HepG2 (cell line): ENCODE data around the gene PPP2R2C. TPM values are rescaled to one million over a fixed set of nuclear protein-coding genes. Genes with fewer than 3 reads are reported as not detected.

Experiments
- ATAC-seq: fragments of 200-7000 bp; cut with Tn5 transposase; 3 replicates; pipeline ENCODE4 v1.9.1; 2020; ENCODE audit warnings: mild to moderate bottlenecking, moderate library complexity
- BruUV-seq: library from RNA; stranded (reverse); fragments of 400-500 nt; replicated peaks from 2 replicates; lab custom pipeline; 2021; lab: Mats Ljungman, UMichigan
- CTCF ChIA-PET: fragments of 300-600 bp; formaldehyde crosslinking; extraction: SDS; loops from one replicate; lab custom pipeline; 2021; ENCODE audit warnings: low total read pairs, inconsistent platforms, low intra/inter-chr PET ratio; lab: Yijun Ruan, JAX
- POLR2A ChIA-PET: fragments of 350-600 bp; sonication (Branson Sonifier 250); formaldehyde crosslinking; loops from one replicate; lab custom pipeline; 2020; ENCODE audit warnings: antibody characterized with exemption, inconsistent platforms; lab: Yijun Ruan, JAX
- DNase-seq: peaks from one replicate; pipeline ENCODE4 v3.0.0-alpha.2; 2015; ENCODE audit warnings: low spot score
- FAIRE-seq: peaks from 3 replicates; lab custom pipeline; 2011; peaks lifted over from hg19 to GRCh38; lab: Jason Lieb, UNC
- H2AFZ ChIP-seq: one replicate; pipeline ENCODE4 v1.6.1; 2011; ENCODE audit warnings: low read length, inconsistent platforms
- H3K27ac ChIP-seq: fragments of 300-600 bp; 3 replicates; pipeline ENCODE4 v1.8.0; 2011; ENCODE audit warnings: mixed run types, mild to moderate bottlenecking, mixed read lengths, low read length, inconsistent platforms; ENCODE audit not compliant: insufficient read depth; ENCODE audit errors: extremely low read length
- H3K27me3 ChIP-seq, 2 experiments: fragments of 200-600 bp in 1 of 2; 2 replicates in 1 of 2; 3 replicates in 1 of 2; pipeline versions ENCODE4 v1.6.0 to v1.8.0; 2011; ENCODE audit warnings: low read length in 2 of 2, mild to moderate bottlenecking in 2 of 2, moderate library complexity in 2 of 2, inconsistent platforms in 1 of 2; ENCODE audit not compliant: insufficient read depth in 2 of 2, control insufficient read depth in 1 of 2
- H3K36me3 ChIP-seq, 2 experiments: fragments of 200-600 bp in 1 of 2; replicated peaks in 1 of 2; 2 replicates in 1 of 2; 3 replicates in 1 of 2; pipeline versions ENCODE4 v1.5.1 to v1.8.0; 2011; ENCODE audit warnings: low read length in 2 of 2, inconsistent platforms in 1 of 2; ENCODE audit not compliant: insufficient read depth in 2 of 2, control insufficient read depth in 1 of 2
- H3K4me1 ChIP-seq: 2 replicates; pipeline ENCODE4 v1.5.1; 2012; ENCODE audit warnings: low read length, inconsistent platforms; ENCODE audit not compliant: insufficient read depth
- H3K4me2 ChIP-seq: 2 replicates; pipeline ENCODE4 v1.6.0; 2011; ENCODE audit warnings: low read depth, low read length, inconsistent platforms
- H3K4me3 ChIP-seq, 3 experiments: fragments of 200-600 bp in 1 of 3; sonication (generic), shearing (Covaris generic) in 1 of 3; replicated peaks in 1 of 3; 2 replicates each; pipeline ENCODE4 v1.5.1; 2011 to 2016; ENCODE audit warnings: low read length in 3 of 3, inconsistent platforms in 2 of 3, low read depth in 2 of 3, mild to moderate bottlenecking in 2 of 3, control low read depth in 1 of 3, mixed read lengths in 1 of 3; ENCODE audit not compliant: insufficient read depth in 1 of 3
- H3K79me2 ChIP-seq: one replicate; pipeline ENCODE4 v1.6.1; 2011; ENCODE audit warnings: low read length, inconsistent platforms; ENCODE audit not compliant: insufficient read depth
- H3K9ac ChIP-seq: 2 replicates; pipeline ENCODE4 v1.6.0; 2011; ENCODE audit warnings: mild to moderate bottlenecking, low read depth, low read length, inconsistent platforms; ENCODE audit not compliant: insufficient read depth
- H3K9me3 ChIP-seq: 2 replicates; pipeline ENCODE4 v1.5.1; 2012; ENCODE audit warnings: mild to moderate bottlenecking, low read length
- H4K20me1 ChIP-seq: 2 replicates; pipeline ENCODE4 v1.6.0; 2011; ENCODE audit warnings: inconsistent platforms, mild to moderate bottlenecking, low read length, moderate library complexity; ENCODE audit not compliant: insufficient read depth
- AHR ChIP-seq: IDR thresholded peaks from 2 replicates; pipeline ENCODE4 v1.6.1; 2018; ENCODE audit warnings: missing genetic modification reagents, missing compliant biosample characterization
- CHD4 ChIP-seq: fragments of 200-600 bp; sonication (generic); IDR thresholded peaks from 2 replicates; pipeline ENCODE4 v1.7.0; 2017; ENCODE audit warnings: mild to moderate bottlenecking, low read length, borderline replicate concordance
- GABPB1 ChIP-seq: IDR thresholded peaks from 2 replicates; pipeline ENCODE4 v1.6.1; 2016; ENCODE audit warnings: mild to moderate bottlenecking, missing genetic modification reagents, moderate library complexity, missing compliant biosample characterization
- GATAD2A ChIP-seq: IDR thresholded peaks from 2 replicates; pipeline ENCODE4 v1.6.1; 2016
- GTF2F1 ChIP-seq: fragments of 150-350 bp; IDR thresholded peaks from 2 replicates; pipeline ENCODE4 v1.6.1; 2014; ENCODE audit warnings: low read length
- PHF5A ChIP-seq: IDR thresholded peaks from one replicate; pipeline ENCODE4 v1.6.1; 2018; ENCODE audit warnings: low read depth, missing genetic modification reagents; ENCODE audit not compliant: unreplicated experiment
- RARA ChIP-seq: IDR thresholded peaks from 2 replicates; pipeline ENCODE4 v1.6.1; 2016; ENCODE audit warnings: missing genetic modification reagents, missing compliant biosample characterization
- RFXANK ChIP-seq: IDR thresholded peaks from 2 replicates; pipeline ENCODE4 v1.6.1; 2016
- SIN3B ChIP-seq: fragments of 150-350 bp; IDR thresholded peaks from 2 replicates; pipeline ENCODE4 v1.6.1; 2014; ENCODE audit warnings: low read length
- THAP11 ChIP-seq: IDR thresholded peaks from 2 replicates; pipeline ENCODE4 v1.6.1; 2016; ENCODE audit warnings: missing biosample characterization, missing genetic modification reagents
- ZBTB1 ChIP-seq: sonication (generic); formaldehyde crosslinking; IDR thresholded peaks from 2 replicates; pipeline ENCODE4 v1.4.0; 2020; ENCODE audit warnings: missing genetic modification reagents, borderline replicate concordance
- ZNF292 ChIP-seq: sonication (generic); formaldehyde crosslinking; IDR thresholded peaks from 2 replicates; pipeline ENCODE4 v1.8.1; 2022; ENCODE audit warnings: mild to moderate bottlenecking, low read depth, missing genetic modification reagents, borderline replicate concordance
- ZNF441 ChIP-seq: sonication (generic); formaldehyde crosslinking; IDR thresholded peaks from 2 replicates; pipeline ENCODE4 v1.7.0; 2021; ENCODE audit warnings: missing genetic modification reagents, borderline replicate concordance
- ZNF629 ChIP-seq: sonication (generic); formaldehyde crosslinking; conservative IDR thresholded peaks from 2 replicates; pipeline ENCODE4 v1.5.0; 2020; ENCODE audit warnings: missing genetic modification reagents
- ZNF782 ChIP-seq: sonication (generic); formaldehyde crosslinking; IDR thresholded peaks from 2 replicates; pipeline ENCODE4 v1.4.0; 2020; ENCODE audit warnings: missing genetic modification reagents, mild to moderate bottlenecking, borderline replicate concordance
- WGBS: methylation state at CpG from one replicate; pipeline ENCODE4 v1.1.6; 2017; ENCODE audit warnings: low lambda C conversion rate; 5-methylcytosine and 5-hydroxymethylcytosine counted together
- in situ Hi-C: cut with HindIII; loops from 2 replicates; pipeline ENCODE4 v1.10.0; 2017; ENCODE audit warnings: low pct_unique_long_range_greater_than_20kb; ENCODE audit not compliant: extremely low pct_ligation_motif_present
- intact Hi-C: fragments of 100-400 bp; cut with micrococcal nuclease; formaldehyde crosslinking; loops from one replicate; pipeline ENCODE4 v1.10.0; 2022; ENCODE audit not compliant: unreplicated experiment
- polyA plus RNA-seq, 8 experiments: library from polyadenylated mRNA; depleted of rRNA in 3 of 8; stranded (reverse) in 7 of 8; unstranded in 1 of 8; fragments of >200 nt; fragmentation: Illumina TruSeq in 4 of 8; extraction: Trizol in 4 of 8; gene quantifications; 2 replicates each; pipeline versions ENCODE4 v1.2.1 to v1.2.3, GENCODE V29; 2011 to 2016; ENCODE audit warnings: low read depth in 4 of 8, missing spikeins in 1 of 8, mixed read lengths in 1 of 8; ENCODE audit not compliant: insufficient read depth in 1 of 8
- total RNA-seq, 5 experiments: library from RNA; depleted of rRNA; stranded (reverse); fragments of >200 nt; fragmentation: Illumina TruSeq; extraction: Trizol; gene quantifications; 2 replicates each; pipeline ENCODE4 v1.2.3, GENCODE V29; 2016; ENCODE audit warnings: low read depth in 1 of 5
- TF ChIP-seq, protein P1 (sequence below): IDR thresholded peaks from 2 replicates; pipeline ENCODE4 v1.6.1; 2012; ENCODE audit warnings: low read depth, low read length, improper control_type of control experiment
- TF ChIP-seq, protein P2 (sequence below): sonication (generic); formaldehyde crosslinking; IDR thresholded peaks from 2 replicates; pipeline ENCODE4 v1.5.1; 2020; ENCODE audit warnings: missing genetic modification reagents, mild to moderate bottlenecking, borderline replicate concordance
- TF ChIP-seq, protein P3 (sequence below): IDR thresholded peaks from 2 replicates; pipeline ENCODE4 v1.6.1; 2016; ENCODE audit warnings: control low read depth

The PPP2R2C gene
- total and polyA plus RNA-seq, 2 of the 13 experiments (the other 11 are each of a cell fraction or from before 2014, with no cell fraction given): 0.60 to 8.6 TPM

DNA sequence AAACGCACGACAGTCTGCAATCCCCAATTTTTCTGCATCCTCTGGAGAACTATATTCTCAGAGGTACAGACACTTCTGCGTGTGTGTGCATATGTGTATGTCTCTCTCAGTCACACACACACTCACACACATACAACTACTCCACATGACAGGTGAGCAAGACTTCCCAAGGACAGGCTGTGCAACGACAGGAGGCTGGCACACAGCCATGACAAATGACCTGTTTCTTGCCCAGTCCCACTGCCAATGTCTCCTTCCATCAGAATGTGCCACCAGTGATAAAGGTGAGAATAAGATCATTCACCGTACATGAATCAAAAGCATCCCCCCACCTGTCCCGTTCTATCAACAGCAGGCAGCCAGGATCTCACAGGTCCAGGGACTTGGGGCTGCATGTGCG lies 52.4 kb downstream of the PPP2R2C start:
- H3K27me3 ChIP-seq: peaks cover 11 to 56% of the 10 kb centered on the region in 2 experiments
- FAIRE-seq: no peak
- no peaks in the 10 kb centered on the region for H3K36me3 ChIP-seq
- no peaks in the 10 kb centered on the region for H3K9me3 ChIP-seq
- 18% methylated on average over 6 of the region's 7 CpGs for WGBS
- H3K4me2 ChIP-seq: no peak overlapping the region
- H3K4me3 ChIP-seq: no peak overlapping the region
- in situ Hi-C loops (no loop called here), intact Hi-C loops (no loop called here)
- DNase-seq: no peak
- ChIA-PET POLR2A (no interaction called here), CTCF (no interaction called here)
- TF ChIP-seq GTF2F1 (no peak), ZNF441 (CRISPR knock-in tag) (no peak), SIN3B (no peak), RFXANK (CRISPR knock-in tag) (no peak), ZNF292 (no peak), ZNF782 (CRISPR knock-in tag) (no peak), GATAD2A (CRISPR knock-in tag) (no peak), THAP11 (CRISPR knock-in tag) (no peak), GABPB1 (no peak), ZBTB1 (CRISPR knock-in tag) (no peak), ZNF629 (CRISPR knock-in tag) (no peak), CHD4 (no peak), PHF5A (CRISPR knock-in tag) (no peak), AHR (CRISPR knock-in tag) (no peak), RARA (CRISPR knock-in tag) (no peak)
- TF ChIP-seq, protein P1, sequence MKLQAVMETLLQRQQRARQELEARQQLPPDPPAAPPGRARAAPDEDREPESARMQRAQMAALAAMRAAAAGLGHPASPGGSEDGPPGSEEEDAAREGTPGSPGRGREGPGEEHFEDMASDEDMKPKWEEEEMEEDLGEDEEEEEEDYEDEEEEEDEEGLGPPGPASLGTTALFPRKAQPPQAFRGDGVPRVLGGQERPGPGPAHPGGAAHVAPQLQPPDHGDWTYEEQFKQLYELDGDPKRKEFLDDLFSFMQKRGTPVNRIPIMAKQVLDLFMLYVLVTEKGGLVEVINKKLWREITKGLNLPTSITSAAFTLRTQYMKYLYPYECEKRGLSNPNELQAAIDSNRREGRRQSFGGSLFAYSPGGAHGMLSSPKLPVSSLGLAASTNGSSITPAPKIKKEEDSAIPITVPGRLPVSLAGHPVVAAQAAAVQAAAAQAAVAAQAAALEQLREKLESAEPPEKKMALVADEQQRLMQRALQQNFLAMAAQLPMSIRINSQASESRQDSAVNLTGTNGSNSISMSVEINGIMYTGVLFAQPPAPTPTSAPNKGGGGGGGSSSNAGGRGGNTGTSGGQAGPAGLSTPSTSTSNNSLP: no peak
- TF ChIP-seq, protein P2, sequence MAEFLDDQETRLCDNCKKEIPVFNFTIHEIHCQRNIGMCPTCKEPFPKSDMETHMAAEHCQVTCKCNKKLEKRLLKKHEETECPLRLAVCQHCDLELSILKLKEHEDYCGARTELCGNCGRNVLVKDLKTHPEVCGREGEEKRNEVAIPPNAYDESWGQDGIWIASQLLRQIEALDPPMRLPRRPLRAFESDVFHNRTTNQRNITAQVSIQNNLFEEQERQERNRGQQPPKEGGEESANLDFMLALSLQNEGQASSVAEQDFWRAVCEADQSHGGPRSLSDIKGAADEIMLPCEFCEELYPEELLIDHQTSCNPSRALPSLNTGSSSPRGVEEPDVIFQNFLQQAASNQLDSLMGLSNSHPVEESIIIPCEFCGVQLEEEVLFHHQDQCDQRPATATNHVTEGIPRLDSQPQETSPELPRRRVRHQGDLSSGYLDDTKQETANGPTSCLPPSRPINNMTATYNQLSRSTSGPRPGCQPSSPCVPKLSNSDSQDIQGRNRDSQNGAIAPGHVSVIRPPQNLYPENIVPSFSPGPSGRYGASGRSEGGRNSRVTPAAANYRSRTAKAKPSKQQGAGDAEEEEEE (CRISPR knock-in tag): no peak
- TF ChIP-seq, protein P3, sequence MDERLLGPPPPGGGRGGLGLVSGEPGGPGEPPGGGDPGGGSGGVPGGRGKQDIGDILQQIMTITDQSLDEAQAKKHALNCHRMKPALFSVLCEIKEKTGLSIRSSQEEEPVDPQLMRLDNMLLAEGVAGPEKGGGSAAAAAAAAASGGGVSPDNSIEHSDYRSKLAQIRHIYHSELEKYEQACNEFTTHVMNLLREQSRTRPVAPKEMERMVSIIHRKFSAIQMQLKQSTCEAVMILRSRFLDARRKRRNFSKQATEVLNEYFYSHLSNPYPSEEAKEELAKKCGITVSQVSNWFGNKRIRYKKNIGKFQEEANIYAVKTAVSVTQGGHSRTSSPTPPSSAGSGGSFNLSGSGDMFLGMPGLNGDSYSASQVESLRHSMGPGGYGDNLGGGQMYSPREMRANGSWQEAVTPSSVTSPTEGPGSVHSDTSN (CRISPR knock-in tag): no peak
- H3K79me2 ChIP-seq: no peaks in the 10 kb centered on the region
- no peak overlapping the region for H2AFZ ChIP-seq
- no peak overlapping the region for H3K9ac ChIP-seq
- no peak for ATAC-seq
- H3K4me1 ChIP-seq: no peaks in the 10 kb centered on the region
- H4K20me1 ChIP-seq: no peaks in the 10 kb centered on the region
- no TSS peak for BruUV-seq
- H3K27ac ChIP-seq: no peak overlapping the region
